Left forelimb (tissue), 1 donor: ENCODE results near the gene TXNDC15.
"Not testable (repeated sequence)": the region's sequence is repeated elsewhere in the genome, so short reads cannot be mapped to it uniquely, and the experiment has no call there.

Experiments
- DNase-seq: peaks from one replicate; pipeline ENCODE4 v3.0.0-alpha.2; 2018; ENCODE audit warnings: low spot score

Gene TXNDC15, protein sequence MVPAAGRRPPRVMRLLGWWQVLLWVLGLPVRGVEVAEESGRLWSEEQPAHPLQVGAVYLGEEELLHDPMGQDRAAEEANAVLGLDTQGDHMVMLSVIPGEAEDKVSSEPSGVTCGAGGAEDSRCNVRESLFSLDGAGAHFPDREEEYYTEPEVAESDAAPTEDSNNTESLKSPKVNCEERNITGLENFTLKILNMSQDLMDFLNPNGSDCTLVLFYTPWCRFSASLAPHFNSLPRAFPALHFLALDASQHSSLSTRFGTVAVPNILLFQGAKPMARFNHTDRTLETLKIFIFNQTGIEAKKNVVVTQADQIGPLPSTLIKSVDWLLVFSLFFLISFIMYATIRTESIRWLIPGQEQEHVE

DNA sequence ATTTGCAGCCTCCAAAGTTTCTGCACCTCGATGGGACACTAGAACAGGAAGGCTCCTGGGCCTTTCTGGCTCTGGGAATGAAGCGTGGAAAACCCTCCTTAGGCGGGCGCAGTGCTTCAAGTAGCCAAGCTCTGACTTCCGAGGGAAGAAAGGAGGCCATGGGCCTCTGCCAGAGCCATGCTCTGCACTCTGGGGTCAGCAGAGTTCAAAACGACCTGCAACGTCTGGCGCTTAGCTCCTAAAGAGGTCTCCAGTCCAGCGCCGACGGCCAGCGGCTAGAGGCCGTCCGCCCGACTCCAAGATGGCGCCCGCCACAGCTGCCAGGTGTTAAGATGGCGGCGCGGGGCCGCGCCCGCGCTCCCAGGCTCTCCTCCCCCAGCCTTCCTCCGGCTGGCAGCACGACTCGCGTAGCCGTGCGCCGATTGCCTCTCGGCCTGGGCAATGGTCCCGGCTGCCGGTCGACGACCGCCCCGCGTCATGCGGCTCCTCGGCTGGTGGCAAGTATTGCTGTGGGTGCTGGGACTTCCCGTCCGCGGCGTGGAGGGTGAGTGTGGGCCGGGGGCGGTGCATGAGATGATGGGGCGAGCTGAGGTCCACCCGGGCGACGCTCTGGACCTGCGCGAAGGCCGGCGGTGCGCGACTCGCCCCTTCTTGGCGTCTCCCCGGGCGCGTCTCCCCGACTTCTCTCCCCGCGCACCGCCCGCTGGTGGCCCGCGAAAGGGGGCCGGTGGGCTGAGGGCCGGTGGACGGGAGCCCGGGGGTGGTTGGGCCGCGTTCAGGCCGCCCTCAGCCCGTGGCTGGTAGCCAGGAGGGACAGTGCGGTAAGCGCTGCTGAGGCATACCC is at the start of gene TXNDC15:
TXNDC15 (plus strand) TSS at position 385 of the 844 bp plus-strand sequence; CDS start at position 442, 57 bp downstream.
- DNase-seq = peak; percentile 93

DNA sequence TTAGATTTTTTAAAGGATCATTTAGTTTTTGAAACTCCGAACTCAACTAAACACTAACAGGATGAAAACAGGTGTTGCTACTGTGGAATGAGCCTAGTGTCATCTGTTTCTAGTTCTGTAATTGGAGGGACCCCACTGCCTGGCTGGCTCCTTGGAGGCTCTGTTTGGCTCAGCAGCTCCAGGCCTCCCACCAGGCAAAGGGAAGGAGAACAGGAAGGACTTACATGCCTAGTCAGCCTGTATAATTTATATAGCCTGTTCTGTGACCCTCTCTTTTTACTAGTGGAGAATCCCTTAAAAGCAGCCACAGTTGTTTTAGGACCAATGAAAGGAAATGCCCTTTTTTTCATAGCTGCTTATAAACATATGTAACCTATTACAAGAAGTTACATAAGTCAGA is 49.5 kb upstream of the TXNDC15 start:
- no peak for DNase-seq

DNA sequence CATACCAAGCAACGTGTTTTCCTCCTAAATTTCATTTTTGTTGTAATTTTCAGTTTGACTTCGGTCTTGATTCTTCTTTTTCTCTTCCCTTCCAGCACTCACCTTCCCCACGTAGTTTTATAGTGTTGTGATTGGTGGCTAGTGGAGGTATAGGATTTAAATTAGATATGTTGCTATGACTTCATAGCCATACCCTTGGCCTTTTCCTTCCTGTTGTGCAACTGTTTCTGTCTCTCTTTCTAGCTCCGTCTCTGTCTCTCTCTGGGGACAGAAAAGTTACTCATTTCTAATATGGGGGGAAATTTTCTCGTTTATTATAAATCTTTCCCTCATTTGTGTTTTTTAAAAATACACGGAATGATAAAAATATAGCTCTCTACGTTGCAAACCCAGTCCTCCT is 49.0 kb upstream of the TXNDC15 start:
- DNase-seq = no peak

DNA sequence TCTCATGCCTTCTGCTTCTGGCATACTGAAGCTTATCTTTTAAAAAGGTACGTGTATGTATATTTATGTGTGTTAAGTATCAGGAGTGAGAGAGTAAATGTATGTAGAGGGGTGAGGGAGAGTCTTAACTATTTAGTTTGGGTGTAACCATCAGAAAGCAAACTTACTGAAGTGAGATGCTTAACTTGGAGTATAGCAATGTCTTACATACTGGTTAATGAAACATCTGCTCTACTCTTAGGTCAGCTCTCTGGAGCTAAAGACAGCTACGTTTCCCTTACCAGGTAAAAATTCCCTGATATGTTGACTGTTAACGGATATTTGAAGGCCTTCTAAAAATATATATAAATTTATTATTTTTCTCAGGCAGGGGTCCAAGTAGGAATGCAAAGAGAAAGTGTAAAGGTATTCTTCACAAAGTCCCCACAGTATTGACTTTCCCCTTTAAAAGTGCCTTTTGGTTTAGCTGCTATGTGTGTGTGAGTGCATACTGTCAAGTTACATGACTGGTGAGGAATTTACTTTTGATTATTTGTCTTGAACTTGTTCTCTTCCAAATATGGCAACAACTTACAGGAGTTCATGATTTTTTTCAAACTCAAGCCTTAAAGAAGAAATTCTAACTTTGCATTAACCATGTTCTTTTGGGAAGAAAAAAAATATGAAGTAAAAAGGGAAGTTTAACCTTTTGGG is 40.7 kb upstream of the TXNDC15 start:
- no peak for DNase-seq

DNA sequence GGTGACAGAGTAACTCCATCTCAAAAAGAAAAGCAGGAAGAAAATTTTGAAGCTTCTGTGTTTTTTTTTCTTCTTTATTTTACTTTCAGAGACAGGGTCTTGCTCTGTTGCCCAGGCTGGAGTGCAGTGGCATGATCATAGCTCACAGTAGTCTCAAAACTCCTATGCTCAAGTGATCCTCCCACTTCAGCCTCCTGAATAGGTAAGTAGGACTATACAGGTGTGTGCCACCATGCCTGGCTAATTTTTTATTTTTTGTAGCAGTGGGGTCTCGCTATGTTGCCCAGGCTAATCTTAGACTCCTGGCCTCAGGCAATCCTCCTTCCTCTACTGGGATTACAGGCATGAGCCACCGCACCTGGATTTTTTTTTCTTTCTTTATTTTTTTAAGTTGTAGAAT is 38.5 kb upstream of the TXNDC15 start:
- DNase-seq = no peak

DNA sequence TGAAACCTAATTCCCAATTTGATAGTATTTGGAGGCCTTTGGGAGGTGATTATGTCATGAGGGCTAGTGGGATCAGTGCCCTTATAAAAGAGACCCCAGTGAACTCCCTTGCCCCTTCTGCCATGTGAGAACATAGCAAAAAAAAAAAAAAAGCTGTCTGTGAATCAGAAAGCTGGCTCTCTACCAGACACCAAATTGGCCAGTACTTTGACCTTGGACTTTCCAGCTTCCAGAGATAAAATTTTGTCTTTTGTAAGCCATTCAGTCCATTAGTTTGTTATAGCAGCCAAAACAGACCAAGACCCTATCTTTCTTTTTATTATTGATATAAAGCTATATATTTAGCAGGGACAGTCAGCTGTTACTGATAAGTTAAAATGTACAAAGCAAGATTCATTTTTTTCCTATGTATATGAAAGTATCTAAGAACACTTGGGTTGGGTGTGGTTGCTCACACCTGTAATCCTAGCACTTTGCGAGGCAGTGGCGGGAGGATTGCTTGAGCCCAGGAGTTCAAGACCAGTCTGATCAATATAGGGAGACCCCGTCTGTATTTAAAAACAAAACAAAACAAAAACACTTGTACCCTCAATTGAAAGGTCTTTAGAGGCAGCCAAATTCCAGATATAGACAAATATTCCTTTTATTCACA is 36.5 kb upstream of the TXNDC15 start:
- DNase-seq = no peak

DNA sequence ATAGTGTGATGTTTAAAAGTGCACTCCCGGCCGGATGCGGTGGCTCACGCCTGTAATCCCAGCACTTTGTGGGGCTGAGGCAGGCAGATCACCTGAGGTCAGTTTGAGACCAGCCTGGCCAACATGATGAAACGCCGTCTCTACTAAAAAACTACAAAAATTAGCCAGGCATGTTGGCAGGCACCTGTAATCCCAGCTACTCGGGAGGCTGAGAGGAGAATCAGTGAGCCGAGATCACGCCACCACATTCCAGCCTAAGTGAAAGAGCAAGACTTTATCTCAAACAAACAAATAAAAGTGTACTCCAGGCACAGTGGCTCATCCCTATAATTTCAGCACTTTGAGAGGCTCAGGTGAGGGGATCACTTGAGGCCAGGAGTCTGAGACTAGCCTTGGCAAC is 35.8 kb upstream of the TXNDC15 start:
- DNase-seq = not testable (repeated sequence)

DNA sequence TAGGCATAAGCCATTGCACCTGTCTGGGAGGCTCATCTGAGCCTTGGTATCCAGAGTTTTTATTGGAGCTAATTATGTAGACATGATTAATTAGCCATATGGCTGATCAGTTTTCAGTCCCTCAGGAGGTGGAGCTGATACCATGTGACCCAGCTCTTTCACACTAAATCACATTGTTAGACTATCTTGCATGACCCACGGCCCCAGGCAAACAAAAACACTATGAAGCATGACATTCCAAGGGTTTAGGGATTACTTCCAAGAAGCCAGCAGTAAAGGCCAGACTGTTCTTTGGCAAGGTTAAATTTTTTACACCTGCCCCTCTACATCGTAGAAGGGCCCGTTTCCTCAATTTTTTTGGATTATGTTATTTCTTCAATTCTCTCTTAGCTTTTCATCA is 33.4 kb upstream of the TXNDC15 start:
- DNase-seq = no peak

DNA sequence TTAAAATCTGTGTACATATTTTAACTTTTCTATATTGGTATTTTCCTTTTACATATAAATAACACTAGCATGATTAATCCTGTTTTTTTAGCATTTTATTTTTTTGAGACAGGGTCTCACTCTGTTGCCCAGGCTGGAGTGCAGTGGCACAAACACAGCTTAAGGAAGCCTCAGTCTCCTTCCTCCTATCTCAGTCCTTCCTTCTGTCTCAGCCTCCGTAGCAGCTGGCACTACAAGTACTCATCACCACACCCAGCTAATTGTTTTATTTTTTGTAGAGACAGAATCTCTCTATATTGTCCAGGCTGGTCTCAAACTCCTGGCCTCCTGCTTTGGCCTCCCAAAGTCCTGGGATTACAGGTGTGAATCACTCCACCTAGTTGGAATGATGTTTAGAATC is 29.9 kb upstream of the TXNDC15 start:
- DNase-seq = no peak

DNA sequence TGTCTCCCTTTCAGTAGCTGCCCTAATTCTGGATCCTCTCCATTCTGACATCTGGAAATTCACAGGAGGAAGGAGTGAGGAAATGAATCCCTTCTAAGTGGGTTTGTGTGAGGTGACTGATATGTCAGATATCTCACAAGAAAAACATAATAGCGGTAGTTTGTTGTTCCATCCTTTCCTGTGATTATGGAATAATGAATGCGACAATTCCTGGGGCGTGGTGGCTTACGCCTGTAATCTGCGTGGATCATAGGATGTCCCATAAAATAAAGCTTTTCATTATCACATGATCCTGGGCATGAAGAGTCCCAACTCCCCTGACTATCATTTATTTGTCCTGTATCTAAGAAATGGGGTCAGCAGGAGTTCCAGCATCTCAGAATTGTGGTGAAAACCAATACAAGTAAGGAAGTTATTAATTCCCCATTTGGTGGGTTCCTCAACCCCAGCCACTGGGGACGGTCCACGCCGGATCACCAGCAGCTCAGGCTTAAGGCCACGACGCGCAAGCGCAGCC is 28.8 kb upstream of the TXNDC15 start:
- no peak for DNase-seq

DNA sequence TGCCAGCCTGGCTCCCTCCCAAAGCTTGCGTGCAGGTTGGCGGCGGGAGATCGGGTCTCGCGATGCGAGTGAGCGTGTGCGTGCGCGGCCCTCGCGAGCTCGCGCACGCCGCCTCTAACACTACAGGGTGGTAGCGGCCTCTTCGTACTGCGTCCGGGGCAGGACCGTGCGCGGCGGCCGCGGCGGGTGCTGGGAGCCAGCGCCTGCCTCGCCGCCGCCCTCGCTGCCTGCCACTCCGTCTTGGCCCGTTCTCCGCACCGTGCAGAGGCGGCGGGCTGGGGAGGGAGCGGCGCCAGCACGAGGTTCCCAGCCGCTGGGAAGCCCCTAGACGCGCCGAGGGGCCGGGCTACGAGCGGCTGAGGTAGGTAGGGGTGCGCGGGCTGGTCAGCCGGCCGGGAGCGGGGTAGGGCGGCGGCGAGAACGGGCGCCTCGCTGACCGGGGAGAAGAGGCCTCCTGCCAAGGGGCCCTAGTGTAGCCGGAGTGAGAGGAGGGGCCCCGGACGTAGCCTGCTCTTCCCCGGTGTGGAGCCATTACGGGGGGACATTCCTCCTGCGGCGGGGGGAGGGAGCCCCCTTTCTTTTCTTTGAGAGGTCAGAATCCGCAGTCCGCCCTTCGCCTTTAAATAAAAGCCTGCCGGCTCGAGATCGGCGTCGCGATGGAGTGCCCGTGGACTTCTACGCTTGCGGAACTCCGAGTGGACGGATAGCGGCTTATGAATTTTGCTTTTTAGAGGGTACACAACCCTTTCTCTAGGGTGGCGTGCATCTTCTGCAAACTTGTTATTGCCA is 28.1 kb upstream of the TXNDC15 start, which contains the start of gene C5orf24:
C5orf24 (plus strand) TSS at position 117 of the 789 bp plus-strand sequence. CDS start 8,933 bp downstream, outside the sequence.
- DNase-seq = peak; percentile 97

DNA sequence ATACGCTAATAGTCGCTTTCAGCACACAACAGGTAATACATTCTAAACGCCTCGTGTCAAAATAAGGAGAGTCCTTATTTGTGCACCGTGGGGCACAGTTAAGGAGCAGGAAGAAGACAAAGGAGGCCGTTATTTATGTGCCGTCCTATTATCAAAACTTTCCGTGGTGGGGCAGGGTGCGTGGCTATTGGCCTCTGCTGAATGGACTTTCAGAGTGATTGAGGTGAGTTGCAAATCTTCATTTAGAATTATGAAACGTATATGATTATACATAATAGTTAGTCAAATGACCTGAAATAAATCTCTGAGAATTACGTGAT is 27.6 kb upstream of the TXNDC15 start:
- no peak for DNase-seq

DNA sequence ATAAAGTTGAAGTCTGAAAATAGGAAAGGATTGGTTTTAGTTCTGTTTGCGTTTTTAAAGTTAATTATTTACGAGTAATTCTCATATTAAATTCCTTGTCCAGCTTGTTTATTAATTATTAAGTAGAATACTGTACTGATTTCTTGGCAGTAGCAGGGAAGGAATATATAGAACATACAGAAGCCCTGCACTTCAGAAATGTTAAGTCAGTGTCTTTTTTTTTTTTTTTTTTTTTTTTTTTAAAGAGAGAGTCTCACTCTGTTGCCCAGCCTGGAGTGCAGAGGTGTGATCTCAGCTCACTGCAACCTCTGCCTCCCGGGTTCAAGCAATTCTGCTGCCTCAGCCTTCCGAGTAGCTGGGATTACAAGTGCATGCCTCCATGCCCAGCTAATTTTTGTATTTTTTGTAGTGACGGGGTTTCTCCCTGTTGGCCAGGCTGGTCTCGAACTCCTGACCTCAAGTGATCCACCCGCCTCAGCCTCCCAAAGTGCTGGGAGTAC is 24.7 kb upstream of the TXNDC15 start:
- DNase-seq = not testable (repeated sequence)

DNA sequence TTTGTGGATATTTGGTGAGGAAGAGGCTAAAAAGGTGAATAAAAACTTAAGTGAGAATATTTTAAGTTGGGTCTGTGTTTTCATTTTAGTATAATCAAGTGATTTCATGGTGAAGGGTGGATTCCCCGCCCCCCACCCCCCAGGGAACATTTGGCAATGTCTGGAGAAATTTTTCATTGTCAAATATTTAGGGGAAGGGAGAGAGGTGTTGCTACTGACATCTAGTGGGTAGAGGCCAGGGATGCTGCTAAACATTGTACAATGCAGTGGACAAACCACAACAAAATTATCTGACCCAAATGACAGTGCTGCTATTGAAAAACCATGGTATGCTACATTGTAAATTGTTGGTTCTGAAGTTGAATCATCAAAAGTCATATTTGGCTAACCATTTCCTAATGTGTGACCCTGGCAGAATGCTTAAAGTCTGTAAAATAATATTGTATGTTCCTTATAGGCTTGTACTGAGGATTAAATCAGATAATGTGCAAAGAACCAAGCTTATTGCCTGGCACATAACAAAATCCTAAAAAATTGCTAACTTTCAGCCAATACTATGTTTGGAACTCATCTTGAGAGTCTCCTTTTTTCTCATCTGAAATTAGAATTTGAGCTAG is 22.8 kb upstream of the TXNDC15 start:
- DNase-seq = no peak

DNA sequence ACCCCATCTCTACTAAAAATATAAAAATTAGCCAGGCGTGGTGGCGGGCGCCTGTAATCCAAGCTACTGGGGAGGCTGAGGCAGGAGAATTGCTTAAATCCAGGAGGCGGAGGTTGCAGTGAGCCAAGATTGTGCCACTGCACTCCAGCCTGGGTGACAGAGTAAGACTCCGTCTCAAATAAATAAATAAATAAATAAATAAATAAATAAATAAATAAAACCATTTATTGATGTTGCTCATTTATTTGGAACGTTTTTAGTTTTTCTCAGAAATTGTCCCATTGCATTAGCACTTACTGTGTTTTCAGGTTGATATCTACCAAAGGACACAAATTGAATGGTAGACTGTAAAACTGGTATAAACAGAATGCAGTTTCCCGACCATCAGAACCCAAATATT is 17.7 kb upstream of the TXNDC15 start:
- not testable (repeated sequence) for DNase-seq

DNA sequence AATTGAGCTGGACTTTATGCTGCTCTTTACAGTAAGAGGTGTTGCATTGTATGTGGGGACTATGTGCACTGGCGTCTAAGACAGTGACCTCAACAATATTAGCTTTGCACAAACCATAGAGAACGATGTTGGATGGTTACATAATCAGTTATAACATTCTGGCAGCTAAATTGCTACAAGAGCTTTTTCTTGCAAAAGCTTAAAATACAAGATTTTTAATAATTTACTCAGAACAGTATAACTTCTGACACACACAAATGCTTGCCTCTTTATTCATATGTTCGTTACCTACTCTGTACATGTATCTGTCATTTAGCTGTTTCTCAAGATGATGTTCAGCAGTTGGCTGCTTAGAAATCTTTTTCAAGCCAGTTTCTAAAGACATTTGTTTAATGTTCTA is 16.8 kb upstream of the TXNDC15 start:
- no peak for DNase-seq

DNA sequence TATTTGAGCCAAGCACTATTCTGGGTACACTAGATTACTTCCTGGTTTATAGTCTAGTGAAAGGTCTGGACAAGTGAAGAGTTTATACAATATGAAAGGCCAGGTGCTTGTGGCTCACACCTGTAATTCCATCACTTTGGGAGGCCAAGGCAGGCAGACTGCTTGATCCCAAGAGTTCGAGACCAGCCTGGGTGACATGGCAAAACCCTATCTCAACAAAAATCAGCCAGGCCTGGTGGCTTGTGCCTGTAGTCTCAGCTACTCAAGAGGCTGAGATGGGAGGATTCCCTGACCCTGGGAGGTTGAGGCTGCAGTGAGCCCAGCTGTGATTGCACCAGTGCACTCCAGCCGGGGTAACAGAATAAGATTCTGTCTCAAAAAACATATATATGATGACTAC is 9.5 kb upstream of the TXNDC15 start:
- DNase-seq = no peak

DNA sequence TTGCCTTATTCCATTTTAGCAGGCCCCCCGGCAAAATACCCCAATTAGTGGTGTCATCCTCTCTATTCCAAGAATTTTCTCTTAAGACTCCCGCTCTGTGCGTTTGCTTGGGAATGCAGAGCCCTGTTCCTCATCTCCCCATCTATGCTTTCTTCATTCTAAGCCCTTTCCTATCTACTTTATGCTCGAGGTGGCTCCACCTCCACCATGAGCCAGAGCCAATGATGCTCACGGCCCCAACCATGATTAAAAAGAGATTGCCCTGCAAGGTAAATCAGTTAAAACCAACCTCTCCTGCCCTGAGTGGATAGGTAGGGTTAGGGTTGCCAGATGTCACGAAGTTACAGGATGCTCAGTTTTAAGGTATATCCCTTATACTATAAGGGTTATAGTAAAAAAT is 677 bp upstream of the TXNDC15 start:
- DNase-seq = no peak

DNA sequence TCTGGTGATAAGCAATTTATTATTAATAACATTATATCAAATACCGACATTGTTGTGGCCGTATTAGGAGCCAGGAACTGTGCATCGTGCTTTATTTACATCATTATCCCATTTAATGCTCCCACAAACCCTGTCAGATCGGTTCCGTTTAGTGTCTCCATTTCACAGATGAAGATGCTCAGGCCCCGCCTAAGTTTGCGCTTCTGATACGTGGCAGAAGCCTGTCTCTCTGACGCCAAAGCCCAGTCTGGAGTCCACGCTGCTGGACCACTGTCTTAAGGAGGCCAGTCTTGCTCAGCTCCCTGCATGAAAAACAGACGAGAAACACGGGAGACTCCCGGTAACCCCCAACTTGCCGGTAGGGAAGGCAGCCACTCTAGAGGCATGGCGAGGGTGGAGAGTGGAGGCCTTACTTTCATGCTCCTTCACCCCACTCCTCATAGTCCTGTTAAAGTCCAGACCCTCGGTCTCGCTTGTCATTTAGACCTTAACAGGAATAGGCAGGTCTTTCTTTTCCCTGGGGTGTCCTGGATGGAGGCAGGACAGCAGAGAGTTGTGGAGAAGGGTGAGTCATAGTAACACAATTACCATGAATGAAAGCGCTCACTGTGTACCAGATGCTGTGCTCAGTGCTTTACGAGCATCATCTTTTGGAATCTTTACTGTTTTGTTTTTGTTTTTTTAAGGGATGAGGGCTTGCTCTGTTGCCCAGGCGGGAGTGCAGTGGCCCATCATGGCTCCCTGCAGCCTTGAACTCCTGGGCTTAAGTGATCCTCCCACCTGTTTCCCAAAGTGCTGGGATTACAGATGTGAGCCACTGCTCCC is 872 bp downstream of the TXNDC15 start:
- peak; percentile 84 for DNase-seq

DNA sequence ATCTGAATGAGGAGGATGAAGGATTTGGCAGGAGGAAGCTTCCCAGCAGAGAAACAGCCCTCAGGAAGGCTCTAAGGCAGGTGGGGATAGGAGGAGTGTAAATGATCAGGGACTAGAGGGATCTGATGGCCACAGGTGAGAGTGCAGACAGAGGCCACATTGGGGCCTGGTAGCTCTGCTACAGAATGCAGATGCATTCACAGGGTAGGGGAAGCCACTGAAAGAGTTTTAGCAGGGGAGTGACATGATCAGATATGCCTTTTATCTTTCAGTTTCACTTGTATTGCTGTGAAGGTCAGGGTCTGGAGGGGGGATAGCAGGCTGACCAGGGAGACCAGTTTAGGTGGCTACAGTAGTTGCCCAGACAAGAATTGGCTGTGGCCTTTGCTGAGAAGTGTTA is 3.0 kb downstream of the TXNDC15 start:
- no peak for DNase-seq
